IMR-90 (cell line): ENCODE data around the gene PRRC2A. TPM values are rescaled to one million over a fixed set of nuclear protein-coding genes. Genes with fewer than 3 reads are reported as not detected.

ENCODE experiments used
- ATAC-seq: fragments of 200-7000 bp; cut with Tn5 transposase; 2 replicates; pipeline ENCODE4 v1.9.1; 2020; ENCODE audit warnings: low read depth, mild to moderate bottlenecking, moderate library complexity
- BruUV-seq: library from RNA; stranded (reverse); fragments of 400-500 nt; replicated peaks from 2 replicates; lab custom pipeline; 2021; lab: Mats Ljungman, UMichigan
- CTCF ChIA-PET: fragments of 300-600 bp; formaldehyde crosslinking; extraction: SDS; loops from one replicate; lab custom pipeline; 2021; ENCODE audit warnings: antibody characterized with exemption; lab: Yijun Ruan, JAX
- POLR2A ChIA-PET: fragments of 300-600 bp; sonication (Branson Sonifier 250); formaldehyde crosslinking; loops from one replicate; lab custom pipeline; 2022; ENCODE audit warnings: antibody characterized with exemption; ENCODE audit not compliant: unreplicated experiment; lab: Charles Lee
- DNase-seq: peaks from one replicate; pipeline ENCODE4 v3.0.0; 2013
- H2AFZ ChIP-seq: replicated peaks from 2 replicates; pipeline ENCODE3; 2013; ENCODE audit warnings: low read length, mild to moderate bottlenecking; ENCODE audit not compliant: poor library complexity
- H2AK5ac ChIP-seq: 2 replicates; pipeline ENCODE4 v1.6.1; 2013; ENCODE audit warnings: low read depth, low read length, inconsistent platforms
- H2AK9ac ChIP-seq: replicated peaks from 2 replicates; pipeline ENCODE3; 2013; ENCODE audit warnings: mild to moderate bottlenecking, low read depth, low read length, moderate library complexity; ENCODE audit not compliant: poor library complexity
- H2BK120ac ChIP-seq: 2 replicates; pipeline ENCODE4 v1.6.1; 2013; ENCODE audit warnings: low read depth, low read length, inconsistent platforms
- H2BK15ac ChIP-seq: 3 replicates; pipeline ENCODE4 v1.6.1; 2013; ENCODE audit warnings: low read depth, low read length, inconsistent platforms
- H2BK20ac ChIP-seq: 2 replicates; pipeline ENCODE4 v1.6.1; 2013; ENCODE audit warnings: low read depth, mild to moderate bottlenecking, inconsistent platforms, low read length, moderate library complexity
- H2BK5ac ChIP-seq: 2 replicates; pipeline ENCODE4 v1.6.1; 2013; ENCODE audit warnings: mild to moderate bottlenecking, low read depth, low read length, inconsistent platforms; ENCODE audit not compliant: poor library complexity, severe bottlenecking
- H3K14ac ChIP-seq: replicated peaks from 2 replicates; pipeline ENCODE4 v1.6.1; 2013; ENCODE audit warnings: low read depth, low read length, inconsistent platforms
- H3K18ac ChIP-seq: 2 replicates; pipeline ENCODE4 v1.6.1; 2013; ENCODE audit warnings: low read depth, low read length, control low read depth
- H3K23ac ChIP-seq: 2 replicates; pipeline ENCODE4 v1.6.1; 2013; ENCODE audit warnings: low read depth, low read length, inconsistent platforms
- H3K27ac ChIP-seq: 2 replicates; pipeline ENCODE4 v1.5.1; 2013; ENCODE audit warnings: mild to moderate bottlenecking, control low read depth, low read length; ENCODE audit not compliant: insufficient read depth
- H3K27me3 ChIP-seq: 2 replicates; pipeline ENCODE4 v1.6.1; 2013; ENCODE audit warnings: low read length; ENCODE audit not compliant: control insufficient read depth, insufficient read depth
- H3K36me3 ChIP-seq: 2 replicates; pipeline ENCODE4 v1.6.1; 2013; ENCODE audit warnings: low read length, mixed read lengths; ENCODE audit not compliant: control insufficient read depth, insufficient read depth
- H3K4ac ChIP-seq: 2 replicates; pipeline ENCODE4 v1.6.1; 2013; ENCODE audit warnings: low read depth, low read length, inconsistent platforms
- H3K4me1 ChIP-seq: 2 replicates; pipeline ENCODE4 v1.6.1; 2013; ENCODE audit warnings: low read length, mixed read lengths; ENCODE audit not compliant: control insufficient read depth, insufficient read depth
- H3K4me2 ChIP-seq: 2 replicates; pipeline ENCODE4 v1.6.1; 2013; ENCODE audit warnings: low read depth, mild to moderate bottlenecking, control low read depth, low read length, moderate library complexity
- H3K4me3 ChIP-seq: 2 replicates; pipeline ENCODE4 v1.5.1; 2013; ENCODE audit warnings: low read depth, mild to moderate bottlenecking, control low read depth, low read length, moderate library complexity; ENCODE audit not compliant: insufficient read depth
- H3K56ac ChIP-seq: 2 replicates; pipeline ENCODE4 v1.6.1; 2013; ENCODE audit warnings: low read length, inconsistent platforms; ENCODE audit not compliant: insufficient read depth; ENCODE audit errors: extremely low read depth
- H3K79me1 ChIP-seq, 2 experiments: 2 replicates each; pipeline ENCODE4 v1.6.1; 2013; ENCODE audit warnings: low read length in 2 of 2, inconsistent platforms in 1 of 2, low read depth in 1 of 2
- H3K9ac ChIP-seq: 2 replicates; pipeline ENCODE4 v1.6.1; 2013; ENCODE audit warnings: low read depth, low read length, control low read depth
- H3K9me1 ChIP-seq: 2 replicates; pipeline ENCODE4 v1.6.1; 2013; ENCODE audit warnings: low read length, inconsistent platforms; ENCODE audit not compliant: insufficient read depth
- H3K9me3 ChIP-seq: 2 replicates; pipeline ENCODE4 v1.6.1; 2013; ENCODE audit warnings: low read length; ENCODE audit not compliant: control insufficient read depth, insufficient read depth
- H4K20me1 ChIP-seq: 2 replicates; pipeline ENCODE4 v1.6.1; 2013; ENCODE audit warnings: low read length, inconsistent platforms; ENCODE audit not compliant: insufficient read depth
- H4K5ac ChIP-seq: 2 replicates; pipeline ENCODE4 v1.6.1; 2013; ENCODE audit warnings: mild to moderate bottlenecking, low read depth, low read length, control low read depth
- H4K8ac ChIP-seq, 2 experiments: 2 replicates each; pipeline ENCODE4 v1.6.1; 2013; ENCODE audit warnings: low read depth in 2 of 2, low read length in 2 of 2, control low read depth in 1 of 2, inconsistent platforms in 1 of 2
- H4K91ac ChIP-seq: 2 replicates; pipeline ENCODE4 v1.6.1; 2013; ENCODE audit warnings: low read depth, low read length, inconsistent platforms; ENCODE audit not compliant: insufficient read depth
- MAFK ChIP-seq: IDR thresholded peaks from 2 replicates; pipeline ENCODE4 v1.6.1; 2012; ENCODE audit warnings: low read depth, low read length, improper control_type of control experiment
- WGBS, 2 experiments: methylation state at CpG; one replicate each; pipeline versions ENCODE4 v1.1.5 to v1.1.7; 2013; ENCODE audit warnings: missing lambda C conversion rate in 2 of 2; ENCODE audit not compliant: insufficient read length in 1 of 2; ENCODE audit errors: extremely low coverage in 2 of 2; 5-methylcytosine and 5-hydroxymethylcytosine counted together
- dilution Hi-C: fragments of 300-500 bp; cut with HindIII; formaldehyde crosslinking; loops from one replicate; pipeline ENCODE4 v1.14.3; 2018; ENCODE audit warnings: low sequenced_read_pairs; ENCODE audit not compliant: unreplicated experiment
- in situ Hi-C: fragments of 300-500 bp; cut with MboI; formaldehyde crosslinking; loops from 3 replicates; pipeline ENCODE4 v1.14.3; 2019; ENCODE audit warnings: low sequenced_read_pairs, inconsistent platforms, mixed read lengths
- intact Hi-C: fragments of 100-400 bp; cut with micrococcal nuclease; formaldehyde crosslinking; loops from 2 replicates; pipeline ENCODE4 v1.10.0; 2022
- polyA plus RNA-seq, 3 experiments: library from polyadenylated mRNA; depleted of rRNA; stranded (reverse); fragments of >200 nt; gene quantifications; 2 replicates each; pipeline ENCODE4 v1.2.3, GENCODE V29; 2012; ENCODE audit warnings: low replicate concordance in 1 of 3
- total RNA-seq: library from RNA; depleted of rRNA; stranded (reverse); fragments of >200 nt; gene quantifications from 2 replicates; pipeline ENCODE4 v1.2.3, GENCODE V29; 2012
- TF ChIP-seq, protein P1 (sequence below): fragments of 150-350 bp; IDR thresholded peaks from 2 replicates; pipeline ENCODE4 v1.6.1; 2017; ENCODE audit warnings: mild to moderate bottlenecking, antibody characterized with exemption, low read length, low read depth

The PRRC2A gene
- total and polyA plus RNA-seq, 2 of the 4 experiments (the other 2 are of a cell fraction): 7.7 to 88.6 TPM

DNA sequence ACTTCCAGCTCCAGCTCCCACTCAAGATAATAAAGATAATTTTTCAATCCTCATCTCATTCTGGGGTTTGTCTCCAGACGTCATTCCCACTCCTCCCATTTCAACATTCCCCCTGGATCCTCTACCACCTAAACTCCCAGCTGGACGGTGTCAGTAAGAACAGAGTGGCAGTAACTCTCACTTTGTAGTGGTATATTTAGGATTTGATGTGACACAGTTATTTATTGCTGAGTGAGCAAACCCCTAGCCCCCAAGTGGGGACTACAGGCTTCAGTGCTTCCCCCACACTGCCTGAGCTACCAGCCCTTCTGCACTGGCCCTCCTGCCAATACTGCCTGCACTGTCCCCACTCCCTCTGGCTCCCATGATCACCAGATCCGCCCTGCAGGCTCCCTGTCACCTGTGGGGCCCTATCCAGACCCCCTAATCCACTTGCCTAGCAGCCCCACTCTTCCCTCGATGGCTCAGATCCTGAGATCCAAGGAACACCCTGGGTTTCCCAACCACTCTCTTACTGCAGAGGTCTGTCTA, 37.7 kb downstream of the PRRC2A start:
- no peak overlapping the region for H2BK5ac ChIP-seq
- DNase-seq (no peak), ATAC-seq (no peak)
- H3K27me3 ChIP-seq: no peaks in the 10 kb centered on the region
- peaks cover 14% of the 10 kb centered on the region for H3K4me1 ChIP-seq
- no peak overlapping the region; the same call in 1 of the 2 replicates for H3K4me2 ChIP-seq
- intact Hi-C loops (no loop called here), dilution Hi-C loops (no loop called here), in situ Hi-C loops (no loop called here)
- no peak overlapping the region for H2BK120ac ChIP-seq
- no peak overlapping the region for H2AFZ ChIP-seq
- no peak overlapping the region for H4K91ac ChIP-seq
- no TSS peak for BruUV-seq
- H4K8ac ChIP-seq: no peak overlapping the region
- no peak overlapping the region for H3K4me3 ChIP-seq
- H3K36me3 ChIP-seq: peaks cover 15% of the 10 kb centered on the region
- no peak overlapping the region for H3K9ac ChIP-seq
- TF ChIP-seq MAFK: peak; percentile 45
- TF ChIP-seq, protein P1, sequence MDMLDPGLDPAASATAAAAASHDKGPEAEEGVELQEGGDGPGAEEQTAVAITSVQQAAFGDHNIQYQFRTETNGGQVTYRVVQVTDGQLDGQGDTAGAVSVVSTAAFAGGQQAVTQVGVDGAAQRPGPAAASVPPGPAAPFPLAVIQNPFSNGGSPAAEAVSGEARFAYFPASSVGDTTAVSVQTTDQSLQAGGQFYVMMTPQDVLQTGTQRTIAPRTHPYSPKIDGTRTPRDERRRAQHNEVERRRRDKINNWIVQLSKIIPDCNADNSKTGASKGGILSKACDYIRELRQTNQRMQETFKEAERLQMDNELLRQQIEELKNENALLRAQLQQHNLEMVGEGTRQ: no peak
- H3K9me1 ChIP-seq: peaks cover 17% of the 10 kb centered on the region; the same call in 1 of the 2 replicates
- ChIA-PET CTCF (no interaction called here), POLR2A (no interaction called here)
- H3K9me3 ChIP-seq: no peaks in the 10 kb centered on the region
- H4K20me1 ChIP-seq: peaks cover 17% of the 10 kb centered on the region
- H2BK15ac ChIP-seq: no peak overlapping the region
- H2AK5ac ChIP-seq: no peak overlapping the region
- H4K5ac ChIP-seq: no peak overlapping the region
- H3K27ac ChIP-seq: no peak overlapping the region
- H2BK20ac ChIP-seq: no peak overlapping the region
- WGBS, 2 experiments: no CpG with 5 or more reads among the region's 4 CpGs
- no peak overlapping the region for H3K56ac ChIP-seq
- no peak overlapping the region for H3K18ac ChIP-seq
- no peak overlapping the region for H3K14ac ChIP-seq
- no peak overlapping the region for H3K23ac ChIP-seq
- peaks cover 21 to 76% of the 10 kb centered on the region in 2 experiments; a peak in 3 of 4 replicates for H3K79me1 ChIP-seq
- H3K4ac ChIP-seq: no peak overlapping the region
- no peak overlapping the region for H2AK9ac ChIP-seq
